NT2/D1 (cell line): ENCODE results near the gene ROBO1.

ENCODE experiments used
- SUZ12 ChIP-seq: IDR thresholded peaks from 2 replicates; pipeline ENCODE4 v1.6.1; 2011; ENCODE audit not compliant: insufficient read length, insufficient read depth; ENCODE audit errors: extremely low read depth
- YY1 ChIP-seq: IDR thresholded peaks from 2 replicates; pipeline ENCODE4 v1.6.1; 2011; ENCODE audit not compliant: insufficient read length, insufficient read depth
- ZNF274 ChIP-seq: IDR thresholded peaks from 2 replicates; pipeline ENCODE4 v1.6.1; 2011; ENCODE audit warnings: mild to moderate bottlenecking, low read depth, low read length

DNA sequence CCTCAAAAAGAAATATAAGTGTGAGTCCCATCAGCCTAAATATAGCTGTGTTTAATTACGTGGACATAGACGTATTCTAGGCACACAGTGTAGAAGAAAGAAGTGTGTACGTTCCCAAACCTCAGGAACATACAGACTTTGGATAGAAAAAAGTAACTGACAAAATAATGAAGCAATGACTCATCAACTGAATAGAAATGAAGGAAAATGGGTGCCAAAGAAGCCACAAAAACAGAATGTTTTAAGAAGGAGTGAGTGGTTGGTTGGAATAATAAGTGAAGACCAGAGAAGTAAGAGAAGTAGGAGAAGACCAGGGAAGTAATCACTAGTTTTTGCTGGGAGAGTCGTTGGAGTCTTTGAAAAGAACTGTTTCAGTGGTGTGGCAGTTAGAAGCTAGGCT is 518.1 kb downstream of the ROBO1 start:
- TF ChIP-seq YY1 (no peak), ZNF274 (no peak), SUZ12 (no peak)
